Esophagus squamous epithelium (tissue), 5 donors: ENCODE data around the gene KDF1. TPM values are rescaled to one million over a fixed set of nuclear protein-coding genes. Genes with fewer than 3 reads are reported as not detected.
"Not testable (repeated sequence)": the region's sequence is repeated elsewhere in the genome, so short reads cannot be mapped to it uniquely, and the experiment has no call there.

Experiments
- DNase-seq: peaks from one replicate; lab custom pipeline; 2025; lab: John Stamatoyannopoulos, UW
- H3K27ac ChIP-seq, 4 donors: fragments of 200-600 bp; sonication (generic); one replicate each; pipeline ENCODE4 v1.5.1; 2016 to 2019; ENCODE audit warnings: mild to moderate bottlenecking in 1 of 4
- H3K27me3 ChIP-seq, 4 donors: fragments of 200-600 bp; sonication (generic); 1 replicate in 3 of 4; 2 replicates in 1 of 4; pipeline versions ENCODE4 v1.5.1 to v1.6.0; 2017 to 2021; ENCODE audit warnings: antibody characterized with exemption in 1 of 4
- H3K36me3 ChIP-seq, 3 donors: fragments of 200-600 bp; sonication (generic); one replicate each; pipeline ENCODE4 v1.5.1; 2016 to 2019
- H3K4me1 ChIP-seq, 3 donors: fragments of 200-600 bp; sonication (generic); one replicate each; pipeline ENCODE4 v1.5.1; 2017 to 2019
- H3K4me3 ChIP-seq, 4 donors: fragments of 200-600 bp; sonication (generic); 1 replicate in 3 of 4; 2 replicates in 1 of 4; pipeline ENCODE4 v1.5.1; 2016 to 2019; ENCODE audit warnings: mild to moderate bottlenecking in 2 of 4, moderate library complexity in 1 of 4
- H3K9me3 ChIP-seq, 3 donors: fragments of 200-600 bp; sonication (generic); one replicate each; pipeline ENCODE4 v1.5.1; 2016 to 2019
- POLR2A ChIP-seq, 4 donors: fragments of 450-650 bp; IDR thresholded peaks; one replicate each; pipeline ENCODE4 v1.6.1; 2017; ENCODE audit warnings: antibody characterized with exemption in 4 of 4, mild to moderate bottlenecking in 4 of 4, moderate library complexity in 3 of 4
- WGBS, 2 donors: methylation state at CpG; one replicate each; pipeline ENCODE4 v1.1.5; 2018; 5-methylcytosine and 5-hydroxymethylcytosine counted together
- intact Hi-C: fragments of 100-400 bp; cut with DNase I; formaldehyde crosslinking; loops from one replicate; pipeline ENCODE4 v1.15.0; 2022
- total RNA-seq, 4 donors: library from RNA; depleted of rRNA; stranded (reverse); fragments of >200 nt; gene quantifications; one replicate each; pipeline ENCODE4 v1.1.0, GENCODE V29; 2016
- TF ChIP-seq, protein P1 (sequence below), 6 experiments: fragments of 450-650 bp in 4 of 6; fragments of 200-600 bp in 2 of 6; sonication (generic) in 2 of 6; IDR thresholded peaks; one replicate each; pipeline ENCODE4 v1.5.1; 2016 to 2019; ENCODE audit warnings: antibody characterized with exemption in 6 of 6, mild to moderate bottlenecking in 4 of 6, moderate library complexity in 4 of 6
- donor health status: DM: yes; HTN: yes; CAD: no.

KDF1 gene
- total RNA-seq, 4 donors from 2014 or later, result 18.4 to 25.6 (median 19.6) TPM

DNA sequence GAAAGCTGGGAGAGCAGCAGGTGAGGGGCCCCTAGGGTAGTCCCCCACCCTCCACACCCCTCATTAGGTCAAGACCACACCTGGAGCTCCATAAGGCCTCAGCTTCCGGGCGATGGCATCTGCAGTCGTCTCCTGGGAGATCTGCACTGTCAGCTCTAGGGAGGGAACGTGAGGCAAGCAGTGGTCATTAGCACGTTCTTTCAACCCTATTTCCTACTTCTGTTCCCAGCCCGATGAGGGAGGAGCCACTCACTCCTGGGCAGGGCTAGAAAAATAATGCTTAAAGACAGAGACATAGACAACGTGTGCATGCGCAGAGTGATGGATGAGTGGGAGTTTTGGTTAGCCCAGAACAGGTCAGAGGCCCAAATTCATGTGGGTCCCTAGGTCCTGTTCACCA is 9.7 kb downstream of the KDF1 start:
- Histone ChIP-seq H3K4me3 (no peak overlapping the region), H3K27ac (no peak overlapping the region), H3K36me3 (peaks cover 13 to 87% (median 17%) of the 10 kb centered on the region in 3 donors), H3K9me3 (peaks cover 0 to under 1% (median 0%) of the 10 kb centered on the region in 3 donors), H3K27me3 (peaks cover 0 to under 1% (median 0%) of the 10 kb centered on the region in 4 donors), H3K4me1 (no peaks in the 10 kb centered on the region)
- no peak for DNase-seq
- intact Hi-C loops, result no loop called here
- 71 to 74% methylated on average over 4 to 7 of the region's 8 CpGs for WGBS, 2 donors
- no peak for TF ChIP-seq POLR2A (IDR thresholded peaks at IDR 0.05)
- TF ChIP-seq, protein P1, sequence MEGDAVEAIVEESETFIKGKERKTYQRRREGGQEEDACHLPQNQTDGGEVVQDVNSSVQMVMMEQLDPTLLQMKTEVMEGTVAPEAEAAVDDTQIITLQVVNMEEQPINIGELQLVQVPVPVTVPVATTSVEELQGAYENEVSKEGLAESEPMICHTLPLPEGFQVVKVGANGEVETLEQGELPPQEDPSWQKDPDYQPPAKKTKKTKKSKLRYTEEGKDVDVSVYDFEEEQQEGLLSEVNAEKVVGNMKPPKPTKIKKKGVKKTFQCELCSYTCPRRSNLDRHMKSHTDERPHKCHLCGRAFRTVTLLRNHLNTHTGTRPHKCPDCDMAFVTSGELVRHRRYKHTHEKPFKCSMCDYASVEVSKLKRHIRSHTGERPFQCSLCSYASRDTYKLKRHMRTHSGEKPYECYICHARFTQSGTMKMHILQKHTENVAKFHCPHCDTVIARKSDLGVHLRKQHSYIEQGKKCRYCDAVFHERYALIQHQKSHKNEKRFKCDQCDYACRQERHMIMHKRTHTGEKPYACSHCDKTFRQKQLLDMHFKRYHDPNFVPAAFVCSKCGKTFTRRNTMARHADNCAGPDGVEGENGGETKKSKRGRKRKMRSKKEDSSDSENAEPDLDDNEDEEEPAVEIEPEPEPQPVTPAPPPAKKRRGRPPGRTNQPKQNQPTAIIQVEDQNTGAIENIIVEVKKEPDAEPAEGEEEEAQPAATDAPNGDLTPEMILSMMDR (IDR thresholded peaks at IDR 0.05), result no peak

DNA sequence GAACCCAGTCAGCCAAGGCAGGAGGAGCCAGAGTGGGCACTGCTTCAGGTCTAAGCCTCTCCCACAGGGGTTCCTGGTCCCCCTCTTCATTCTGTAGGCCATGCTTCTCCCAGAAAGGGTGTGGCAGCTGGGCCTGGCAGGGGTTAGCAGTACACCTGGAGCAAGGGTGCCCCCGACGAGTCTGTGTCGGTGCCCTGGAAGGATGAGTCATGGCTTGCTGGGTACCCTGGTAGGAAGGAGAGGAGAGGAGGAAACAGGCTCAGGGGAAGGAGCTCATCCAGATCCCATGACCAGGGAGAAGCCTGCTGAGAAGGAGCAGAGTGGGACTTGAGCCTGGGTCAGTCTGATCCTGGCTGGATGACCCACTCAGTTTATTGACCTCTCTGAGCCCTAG is 10.3 kb downstream of the KDF1 start:
- Histone ChIP-seq H3K27me3 (no peaks in the 10 kb centered on the region), H3K36me3 (peaks cover 20 to 92% (median 23%) of the 10 kb centered on the region in 3 donors), H3K4me3 (no peak overlapping the region), H3K27ac (no peak overlapping the region), H3K4me1 (no peaks in the 10 kb centered on the region), H3K9me3 (no peaks in the 10 kb centered on the region)
- WGBS, 2 donors, result 30 to 60% methylated on average over 1 to 2 of the region's 3 CpGs
- TF ChIP-seq POLR2A (IDR thresholded peaks at IDR 0.05), result no peak
- TF ChIP-seq, protein P1 (IDR thresholded peaks at IDR 0.05), result no peak
- no peak for DNase-seq
- intact Hi-C loops, result no loop called here

DNA sequence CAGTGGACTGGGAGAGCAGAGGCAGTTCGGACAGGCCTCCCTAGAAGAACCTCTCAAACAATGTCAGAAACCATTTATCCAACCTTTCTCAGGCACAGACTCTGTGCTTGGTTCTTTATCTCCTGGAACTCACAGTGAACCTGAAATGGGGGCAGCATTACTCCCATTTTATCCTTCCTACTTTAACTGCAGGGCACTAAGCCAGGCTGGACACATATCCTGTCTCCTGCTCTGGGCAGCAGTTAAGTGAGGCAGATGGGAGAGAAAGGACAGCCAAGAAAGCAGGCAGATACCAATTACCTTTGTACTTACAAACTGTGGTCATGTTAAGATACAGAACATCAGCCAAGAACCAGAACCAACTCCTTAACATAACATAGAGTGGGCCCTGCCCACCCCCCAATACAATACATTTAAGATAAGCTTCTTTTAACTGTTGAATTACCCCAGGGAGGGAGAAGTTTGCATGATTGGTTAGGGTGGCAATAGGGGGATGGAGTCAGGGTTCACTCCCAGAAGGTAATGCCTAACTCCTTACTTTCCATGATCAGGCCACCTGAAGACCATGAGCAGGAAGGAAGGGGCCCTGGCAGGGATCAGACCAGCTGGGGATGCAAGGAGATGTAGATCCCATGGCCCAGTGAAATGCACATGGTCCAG is 10.9 kb downstream of the KDF1 start:
- H3K27ac ChIP-seq, result no peak overlapping the region
- H3K36me3 ChIP-seq, result peaks cover 25 to 94% (median 27%) of the 10 kb centered on the region in 3 donors
- TF ChIP-seq, protein P1 (IDR thresholded peaks at IDR 0.05), result no peak
- TF ChIP-seq POLR2A (IDR thresholded peaks at IDR 0.05), result no peak
- DNase-seq, result no peak
- no peak overlapping the region for H3K4me3 ChIP-seq
- no peaks in the 10 kb centered on the region for H3K27me3 ChIP-seq
- H3K9me3 ChIP-seq, result no peaks in the 10 kb centered on the region
- intact Hi-C loops, result no loop called here
- 100% methylated on average over 1 of the region's 1 CpG for WGBS, 2 donors
- H3K4me1 ChIP-seq, result no peaks in the 10 kb centered on the region

DNA sequence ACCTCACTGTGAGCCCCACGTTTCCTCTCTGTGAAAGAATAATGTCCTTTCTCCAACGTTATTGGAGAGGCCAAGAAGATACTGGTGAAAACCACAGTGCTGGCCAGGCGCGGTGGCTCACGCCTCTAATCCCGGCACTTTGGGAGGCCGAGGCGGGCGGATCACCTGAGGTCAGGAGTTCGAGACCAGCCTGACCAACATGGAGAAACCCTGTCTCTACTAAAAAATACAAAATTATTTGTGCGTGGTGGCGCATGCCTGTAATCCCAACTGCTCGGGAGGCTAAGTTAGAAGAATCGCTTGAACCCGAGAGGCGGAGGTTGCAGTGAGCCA is 11.6 kb downstream of the KDF1 start:
- H3K4me1 ChIP-seq, DNase-seq, H3K27ac ChIP-seq, intact Hi-C loops, H3K27me3 ChIP-seq, H3K4me3 ChIP-seq, H3K9me3 ChIP-seq: not testable (repeated sequence)
- peaks cover 30 to 100% (median 30%) of the 10 kb centered on the region in 3 donors for H3K36me3 ChIP-seq
- 92% methylated on average over 10 to 14 of the region's 16 CpGs for WGBS, 2 donors

DNA sequence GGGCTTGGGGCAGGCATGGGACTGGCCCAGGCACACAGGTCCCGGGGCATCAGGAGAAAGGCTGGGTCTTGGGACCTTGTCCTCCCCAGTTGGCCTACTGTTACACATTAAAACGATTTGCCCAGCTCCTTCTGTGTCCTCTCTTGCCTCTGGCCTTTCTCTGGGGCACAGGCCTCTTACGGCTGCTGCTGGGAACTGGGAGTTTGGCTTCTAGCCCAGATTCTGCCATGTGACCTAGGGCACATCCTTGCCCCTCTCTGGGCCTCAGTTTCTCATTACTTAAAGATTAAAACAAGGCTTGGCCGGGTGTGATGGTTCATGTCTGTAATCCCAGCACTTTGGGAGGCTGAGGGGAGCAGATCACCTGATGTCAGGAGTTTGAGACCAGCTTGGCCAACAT is 14.0 kb downstream of the KDF1 start:
- intact Hi-C loops, result no loop called here
- Histone ChIP-seq H3K36me3 (peaks cover 41 to 100% (median 50%) of the 10 kb centered on the region in 3 donors), H3K27me3 (no peaks in the 10 kb centered on the region), H3K27ac (no peak overlapping the region), H3K9me3 (no peaks in the 10 kb centered on the region), H3K4me3 (no peak overlapping the region), H3K4me1 (no peaks in the 10 kb centered on the region)
- TF ChIP-seq POLR2A (IDR thresholded peaks at IDR 0.05), result no peak
- TF ChIP-seq, protein P1 (IDR thresholded peaks at IDR 0.05), result no peak
- DNase-seq, result no peak
- WGBS, 2 donors, result 50 to 78% methylated on average over 2 to 3 of the region's 4 CpGs
